Gastrocnemius medialis (tissue), 4 donors: ENCODE measurements around the gene WNT11. TPM values are rescaled to one million over a fixed set of nuclear protein-coding genes. Genes with fewer than 3 reads are reported as not detected.

Experiments
- ATAC-seq, 2 donors: fragments of 150-250 bp; one replicate each; pipeline ENCODE4 v1.9.1; 2016
- DNase-seq, 2 donors: peaks; one replicate each; pipeline ENCODE4 v3.0.0-alpha.2; 2019
- H3K27ac ChIP-seq, 4 donors: fragments of 200-600 bp; sonication (generic); 1 replicate in 1 of 4; 2 replicates in 3 of 4; pipeline ENCODE4 v1.5.1; 2016 to 2018; ENCODE audit warnings: mild to moderate bottlenecking in 2 of 4, moderate library complexity in 1 of 4
- H3K27me3 ChIP-seq, 3 donors: fragments of 200-600 bp; sonication (generic) in 2 of 3; 1 replicate in 1 of 3; 2 replicates in 2 of 3; pipeline versions ENCODE4 v1.5.1 to v1.6.0; 2016 to 2019; ENCODE audit warnings: mild to moderate bottlenecking in 1 of 3, moderate library complexity in 1 of 3
- H3K36me3 ChIP-seq, 2 donors: fragments of 200-600 bp; sonication (generic) in 1 of 2; one replicate each; pipeline ENCODE4 v1.5.1; 2017 to 2018
- H3K4me1 ChIP-seq, 2 donors: fragments of 200-600 bp; sonication (generic) in 1 of 2; one replicate each; pipeline ENCODE4 v1.5.1; 2016 to 2017; ENCODE audit warnings: mild to moderate bottlenecking in 2 of 2
- H3K4me3 ChIP-seq, 4 donors: fragments of 200-600 bp; sonication (generic) in 3 of 4; 1 replicate in 1 of 4; 2 replicates in 3 of 4; pipeline ENCODE4 v1.5.1; 2016 to 2019; ENCODE audit warnings: mild to moderate bottlenecking in 2 of 4
- H3K9me3 ChIP-seq, 3 donors: fragments of 200-600 bp; sonication (generic) in 2 of 3; 1 replicate in 1 of 3; 2 replicates in 2 of 3; pipeline ENCODE4 v1.5.1; 2016 to 2019
- POLR2A ChIP-seq, 2 donors: fragments of 450-650 bp; IDR thresholded peaks; one replicate each; pipeline ENCODE4 v1.6.1; 2017; ENCODE audit warnings: antibody characterized with exemption in 2 of 2, mild to moderate bottlenecking in 2 of 2, moderate library complexity in 2 of 2
- in situ Hi-C, 4 donors: fragments of 200-750 bp; cut with MboI; loops; one replicate each; pipeline versions ENCODE4 v1.15.0 to v1.8.0; 2017; ENCODE audit warnings: low sequenced_read_pairs in 4 of 4
- intact Hi-C: fragments of 100-400 bp; cut with DNase I; formaldehyde crosslinking; loops from one replicate; pipeline ENCODE4 v1.15.1; 2023; ENCODE audit warnings: low total_unique reads
- total RNA-seq, 4 donors: library from RNA; depleted of rRNA; stranded (reverse); fragments of >200 nt; gene quantifications; one replicate each; pipeline versions ENCODE4 v1.1.0 to v1.2.3, GENCODE V29; 2016
- TF ChIP-seq, protein P1 (sequence below), 5 experiments: fragments of 450-650 bp in 3 of 5; fragments of 200-600 bp in 2 of 5; sonication (generic) in 2 of 5; IDR thresholded peaks in 4 of 5; conservative IDR thresholded peaks in 1 of 5; 1 replicate in 4 of 5; 2 replicates in 1 of 5; pipeline ENCODE4 v1.5.1; 2016 to 2019; ENCODE audit warnings: antibody characterized with exemption in 5 of 5, mild to moderate bottlenecking in 3 of 5, moderate library complexity in 3 of 5

Gene WNT11
- total RNA-seq, 4 donors from 2014 or later = 2.9 to 6.5 (median 4.0) TPM

DNA sequence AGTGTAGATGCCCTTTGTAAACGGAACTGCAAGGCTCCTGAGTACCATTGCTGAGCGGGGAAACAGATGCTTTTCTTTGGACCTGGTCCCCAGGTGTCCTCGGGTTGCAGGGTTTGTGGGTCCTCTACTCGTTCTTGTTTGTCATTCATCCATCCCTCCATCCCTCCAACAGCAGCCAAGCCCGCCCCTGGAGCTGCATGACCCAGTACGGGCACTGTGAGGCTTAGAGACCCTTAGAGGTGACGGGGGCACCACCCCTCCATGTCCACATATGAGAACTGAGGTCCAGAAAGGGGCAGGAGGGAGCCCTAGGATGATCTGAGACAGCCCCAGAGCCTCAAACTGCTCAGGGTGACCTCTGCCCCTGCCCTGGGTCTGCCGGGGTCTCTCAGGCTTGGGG is 45.4 kb downstream of the WNT11 start:
- Histone ChIP-seq H3K4me3 (no peak overlapping the region), H3K27ac (no peak overlapping the region), H3K36me3 (no peaks in the 10 kb centered on the region), H3K4me1 (peaks cover 7 to 16% of the 10 kb centered on the region in 2 donors), H3K9me3 (no peaks in the 10 kb centered on the region), H3K27me3 (no peaks in the 10 kb centered on the region)
- in situ Hi-C loops = loop anchor here in 1 of 4 donors (25.0 kb wide), 1 partner anchor 374 kb away; no protein-coding TSS in a partner anchor
- intact Hi-C loops = no loop called here
- no peak for TF ChIP-seq POLR2A (IDR thresholded peaks at IDR 0.05)
- TF ChIP-seq, protein P1, sequence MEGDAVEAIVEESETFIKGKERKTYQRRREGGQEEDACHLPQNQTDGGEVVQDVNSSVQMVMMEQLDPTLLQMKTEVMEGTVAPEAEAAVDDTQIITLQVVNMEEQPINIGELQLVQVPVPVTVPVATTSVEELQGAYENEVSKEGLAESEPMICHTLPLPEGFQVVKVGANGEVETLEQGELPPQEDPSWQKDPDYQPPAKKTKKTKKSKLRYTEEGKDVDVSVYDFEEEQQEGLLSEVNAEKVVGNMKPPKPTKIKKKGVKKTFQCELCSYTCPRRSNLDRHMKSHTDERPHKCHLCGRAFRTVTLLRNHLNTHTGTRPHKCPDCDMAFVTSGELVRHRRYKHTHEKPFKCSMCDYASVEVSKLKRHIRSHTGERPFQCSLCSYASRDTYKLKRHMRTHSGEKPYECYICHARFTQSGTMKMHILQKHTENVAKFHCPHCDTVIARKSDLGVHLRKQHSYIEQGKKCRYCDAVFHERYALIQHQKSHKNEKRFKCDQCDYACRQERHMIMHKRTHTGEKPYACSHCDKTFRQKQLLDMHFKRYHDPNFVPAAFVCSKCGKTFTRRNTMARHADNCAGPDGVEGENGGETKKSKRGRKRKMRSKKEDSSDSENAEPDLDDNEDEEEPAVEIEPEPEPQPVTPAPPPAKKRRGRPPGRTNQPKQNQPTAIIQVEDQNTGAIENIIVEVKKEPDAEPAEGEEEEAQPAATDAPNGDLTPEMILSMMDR (IDR thresholded peaks at IDR 0.05 in 4 of 5, conservative IDR thresholded peaks at IDR 0.05 in 1 of 5) = no peak
- DNase-seq (no peak), ATAC-seq (peak in 1 of 2 donors; percentile 11)

DNA sequence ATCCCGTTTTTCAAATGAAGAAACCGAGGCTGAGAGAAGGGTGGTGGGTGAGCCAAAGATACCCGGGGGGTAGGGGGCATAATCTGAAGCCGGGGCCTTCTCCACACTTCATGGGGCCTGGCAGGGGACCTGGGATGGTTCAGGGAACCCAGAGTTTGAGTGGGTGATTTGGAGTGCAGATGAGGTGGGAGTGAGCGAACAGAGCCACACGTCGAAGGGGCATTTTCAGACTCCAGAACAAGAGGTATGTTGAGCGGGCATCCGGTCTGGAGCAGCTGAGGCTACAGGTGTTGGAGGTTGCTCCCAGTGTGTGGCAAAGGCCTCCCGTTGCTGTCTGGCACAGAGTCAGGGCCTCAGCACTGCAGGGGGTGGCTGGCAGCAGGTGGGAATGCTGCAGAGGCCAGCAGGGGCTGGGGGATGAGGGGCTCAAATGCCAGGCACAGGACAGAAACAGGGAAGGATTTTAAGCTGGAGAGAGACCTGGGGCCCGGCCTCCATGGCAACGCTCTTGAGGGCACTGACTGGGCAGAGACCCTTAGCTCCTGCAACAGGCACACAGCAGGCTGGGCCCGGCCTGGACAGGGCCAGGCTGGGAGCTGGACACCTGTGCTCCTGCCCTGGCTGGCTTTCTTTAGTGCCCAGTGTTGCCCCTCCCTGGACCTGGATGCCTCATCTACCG is 46.2 kb downstream of the WNT11 start:
- no peak overlapping the region for H3K27ac ChIP-seq
- in situ Hi-C loops = loop anchor here in 2 of 4 donors (10.0 to 25.0 kb wide), 2 partner anchors 355 to 373 kb away; no protein-coding TSS in a partner anchor
- H3K36me3 ChIP-seq = no peaks in the 10 kb centered on the region
- intact Hi-C loops = no loop called here
- H3K4me3 ChIP-seq = no peak overlapping the region
- H3K4me1 ChIP-seq = peaks cover 7 to 16% of the 10 kb centered on the region in 2 donors
- ATAC-seq = no peak
- no peaks in the 10 kb centered on the region for H3K9me3 ChIP-seq
- no peak for TF ChIP-seq POLR2A (IDR thresholded peaks at IDR 0.05)
- TF ChIP-seq, protein P1 (IDR thresholded peaks at IDR 0.05 in 4 of 5, conservative IDR thresholded peaks at IDR 0.05 in 1 of 5) = no peak
- no peak for DNase-seq
- H3K27me3 ChIP-seq = no peaks in the 10 kb centered on the region

DNA sequence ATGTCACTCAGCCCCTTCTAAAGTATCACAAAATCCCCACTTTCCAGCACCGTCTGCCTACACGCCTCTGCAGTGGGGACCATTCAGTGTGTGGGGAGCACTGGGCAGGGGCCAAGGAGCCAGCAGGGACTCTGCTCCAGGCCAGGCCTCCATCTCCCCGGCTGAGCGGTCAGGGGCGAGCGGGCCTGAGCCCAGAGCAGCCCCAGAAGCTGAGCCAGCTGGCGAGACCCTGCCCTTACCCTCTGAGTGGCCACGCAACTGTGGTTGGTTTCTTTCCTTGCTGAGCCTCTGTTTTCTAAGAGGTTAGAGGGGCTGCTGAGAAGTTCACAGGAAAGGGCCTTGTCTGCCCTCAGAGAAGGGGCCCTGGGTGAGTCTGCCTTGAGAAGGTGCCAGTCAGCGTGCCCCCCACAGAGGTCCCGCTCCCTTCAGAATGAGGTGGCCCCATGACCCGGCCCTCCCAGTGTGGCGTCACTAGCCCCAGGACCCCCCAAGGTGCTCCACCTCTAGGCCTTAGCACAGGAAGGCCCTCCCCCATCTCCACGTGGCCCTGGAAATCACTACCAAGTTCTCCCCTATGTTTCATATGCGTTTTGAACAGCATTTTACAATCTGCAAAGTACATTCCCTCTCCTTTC is 46.9 kb downstream of the WNT11 start:
- Histone ChIP-seq H3K4me1 (peaks cover 7 to 16% of the 10 kb centered on the region in 2 donors), H3K27ac (no peak overlapping the region), H3K36me3 (no peaks in the 10 kb centered on the region), H3K4me3 (no peak overlapping the region), H3K9me3 (no peaks in the 10 kb centered on the region), H3K27me3 (no peaks in the 10 kb centered on the region)
- intact Hi-C loops (no loop called here), in situ Hi-C loops (loop anchor here in 2 of 4 donors (10.0 to 25.0 kb wide), 2 partner anchors 355 to 372 kb away; no protein-coding TSS in a partner anchor)
- no peak for ATAC-seq
- TF ChIP-seq, protein P1 (IDR thresholded peaks at IDR 0.05 in 4 of 5, conservative IDR thresholded peaks at IDR 0.05 in 1 of 5) = no peak
- TF ChIP-seq POLR2A (IDR thresholded peaks at IDR 0.05) = no peak
- DNase-seq = no peak

DNA sequence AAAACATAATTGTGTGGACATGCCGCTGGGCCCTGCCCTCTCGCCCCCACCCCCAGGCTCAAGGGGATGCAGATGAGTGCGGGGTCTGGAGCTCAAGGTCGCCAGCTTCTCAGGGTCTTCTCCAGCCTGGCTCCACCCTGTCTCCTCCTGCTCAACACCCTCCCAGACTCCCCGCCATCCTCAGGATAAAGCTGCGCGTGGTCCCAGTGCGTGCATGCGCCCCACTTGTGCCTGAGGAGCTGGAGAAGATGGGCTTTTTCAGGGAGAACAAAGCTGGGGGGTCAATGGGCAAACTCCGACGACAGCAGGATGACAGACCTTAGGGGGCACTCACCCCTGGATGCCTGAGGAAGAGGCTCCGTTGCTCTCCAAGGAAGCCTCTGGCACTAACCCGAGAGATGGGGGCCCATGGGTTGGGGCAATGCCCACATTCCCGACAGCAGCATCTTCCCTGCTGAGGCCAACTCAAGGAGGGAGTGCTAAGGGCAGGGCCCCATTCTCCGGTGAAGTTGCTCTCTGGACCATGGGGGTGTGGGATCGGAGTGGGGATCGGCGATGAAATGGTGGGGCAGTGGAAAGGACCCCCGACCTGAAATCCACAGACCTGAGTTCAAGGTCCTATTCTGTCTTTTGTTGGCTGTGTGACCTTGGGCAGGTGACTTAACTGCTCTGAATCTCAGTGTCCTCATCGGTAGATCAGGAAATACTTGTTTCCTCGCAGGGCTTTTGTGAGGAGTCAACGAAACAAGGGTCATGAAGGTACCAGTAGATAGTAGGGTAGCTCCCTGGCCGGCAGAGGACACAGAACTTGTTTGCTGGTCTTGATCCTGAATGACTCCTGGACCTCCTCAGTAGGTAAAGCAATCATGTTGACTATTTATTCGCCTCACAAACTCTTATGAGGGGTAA is 47.7 kb downstream of the WNT11 start:
- no peak overlapping the region for H3K4me3 ChIP-seq
- intact Hi-C loops = no loop called here
- DNase-seq (no peak), ATAC-seq (no peak)
- no peaks in the 10 kb centered on the region for H3K27me3 ChIP-seq
- H3K4me1 ChIP-seq = peaks cover 7 to 16% of the 10 kb centered on the region in 2 donors
- H3K9me3 ChIP-seq = no peaks in the 10 kb centered on the region
- in situ Hi-C loops = loop anchor here in 2 of 4 donors (10.0 to 25.0 kb wide), 2 partner anchors 354 to 371 kb away; no protein-coding TSS in a partner anchor
- no peak overlapping the region for H3K27ac ChIP-seq
- TF ChIP-seq, protein P1 (IDR thresholded peaks at IDR 0.05 in 4 of 5, conservative IDR thresholded peaks at IDR 0.05 in 1 of 5) = no peak
- no peak for TF ChIP-seq POLR2A (IDR thresholded peaks at IDR 0.05)
- H3K36me3 ChIP-seq = no peaks in the 10 kb centered on the region
